Adipocyte (in vitro differentiated cells): ENCODE data around the gene CADM3.

ENCODE experiments used
- DNase-seq: peaks from one replicate; pipeline ENCODE4 v3.0.0-alpha.2; 2015; ENCODE audit warnings: low read depth
- H3K27me3 ChIP-seq: replicated peaks from 2 replicates; pipeline ENCODE4 v1.7.0; 2013; ENCODE audit warnings: mild to moderate bottlenecking, low read length, moderate library complexity; ENCODE audit not compliant: control insufficient read depth, insufficient read depth
- H3K36me3 ChIP-seq: 2 replicates; pipeline ENCODE4 v1.7.0; 2013; ENCODE audit warnings: low read length, mild to moderate bottlenecking, moderate library complexity; ENCODE audit not compliant: control insufficient read depth, insufficient read depth, severe bottlenecking
- H3K4me1 ChIP-seq: 2 replicates; pipeline ENCODE4 v1.7.0; 2013; ENCODE audit warnings: mild to moderate bottlenecking, low read length, moderate library complexity; ENCODE audit not compliant: control insufficient read depth, insufficient read depth
- H3K4me3 ChIP-seq: 2 replicates; pipeline ENCODE4 v1.7.0; 2013; ENCODE audit warnings: mild to moderate bottlenecking, low read length, moderate library complexity
- H3K9ac ChIP-seq: 2 replicates; pipeline ENCODE4 v1.7.0; 2013; ENCODE audit warnings: mild to moderate bottlenecking, low read length, moderate library complexity
- H3K9me3 ChIP-seq: 2 replicates; pipeline ENCODE4 v1.7.0; 2013; ENCODE audit warnings: mild to moderate bottlenecking, low read length, moderate library complexity; ENCODE audit not compliant: control insufficient read depth

Gene CADM3

GRCh38 chr1:159196543-159196942, 25.1 kb downstream of the CADM3 start:
- peaks cover 72% of the 10 kb centered on the region for H3K27me3 ChIP-seq
- no peak for DNase-seq

DNA sequence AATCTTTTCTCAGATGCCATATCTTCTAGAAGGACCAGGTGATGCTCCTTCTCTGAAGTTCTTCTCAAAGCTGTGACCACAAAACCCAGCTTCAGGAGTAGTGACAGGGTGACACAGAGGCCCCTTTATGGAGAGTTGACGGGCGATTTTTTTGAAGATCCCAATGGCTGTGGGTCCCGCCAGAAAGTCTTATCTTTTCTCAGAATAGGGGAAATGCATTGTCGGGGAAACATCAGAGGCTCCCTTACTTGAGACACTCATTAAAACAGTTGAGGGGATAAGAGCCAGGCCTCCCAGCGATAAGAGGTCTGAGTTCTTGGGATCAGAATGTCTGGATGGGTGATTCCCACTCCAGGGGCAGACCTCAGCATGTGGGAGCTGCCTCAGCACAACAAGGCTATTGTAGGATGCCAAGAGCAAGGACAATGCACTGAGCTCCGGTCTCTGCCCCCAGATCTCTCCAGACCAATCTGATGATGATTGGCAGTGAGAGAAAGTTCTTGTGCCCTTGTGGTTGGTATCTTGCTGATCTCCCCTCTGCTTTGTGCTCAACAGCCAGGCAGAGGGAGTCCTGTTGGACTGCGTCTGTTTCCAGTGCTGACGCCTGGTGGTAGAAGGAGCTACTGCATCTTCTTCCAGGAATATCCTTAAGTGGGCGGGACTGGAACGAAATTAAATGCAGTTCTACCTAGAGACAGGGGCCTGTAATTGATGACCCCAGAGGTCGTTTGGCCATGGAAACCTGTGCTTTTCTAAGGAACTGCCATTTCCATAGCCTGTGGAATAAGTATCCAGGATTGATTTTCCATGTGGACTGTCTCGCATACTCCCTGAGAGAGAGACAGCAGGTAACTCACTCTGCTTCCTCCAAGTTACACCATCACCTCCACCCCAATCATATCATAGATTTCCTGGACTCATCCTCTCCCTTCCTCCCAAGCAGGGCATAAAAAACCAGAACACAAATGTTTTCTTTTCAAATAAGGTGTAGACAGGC, 26.4 kb downstream of the CADM3 start:
- Histone ChIP-seq H3K27me3 (peaks cover 63% of the 10 kb centered on the region), H3K9me3 (no peaks in the 10 kb centered on the region), H3K4me3 (no peak overlapping the region), H3K36me3 (peaks cover 9% of the 10 kb centered on the region), H3K9ac (no peak overlapping the region), H3K4me1 (no peaks in the 10 kb centered on the region)
- DNase-seq, result peak; percentile 91

More at GRCh38 chr1:159196543-159196942, 25.1 kb downstream of the CADM3 start:
- H3K9ac ChIP-seq, result no peak overlapping the region
- no peak overlapping the region for H3K4me3 ChIP-seq
- peaks cover 10% of the 10 kb centered on the region for H3K36me3 ChIP-seq
- no peaks in the 10 kb centered on the region for H3K9me3 ChIP-seq
- H3K4me1 ChIP-seq, result no peaks in the 10 kb centered on the region

DNA sequence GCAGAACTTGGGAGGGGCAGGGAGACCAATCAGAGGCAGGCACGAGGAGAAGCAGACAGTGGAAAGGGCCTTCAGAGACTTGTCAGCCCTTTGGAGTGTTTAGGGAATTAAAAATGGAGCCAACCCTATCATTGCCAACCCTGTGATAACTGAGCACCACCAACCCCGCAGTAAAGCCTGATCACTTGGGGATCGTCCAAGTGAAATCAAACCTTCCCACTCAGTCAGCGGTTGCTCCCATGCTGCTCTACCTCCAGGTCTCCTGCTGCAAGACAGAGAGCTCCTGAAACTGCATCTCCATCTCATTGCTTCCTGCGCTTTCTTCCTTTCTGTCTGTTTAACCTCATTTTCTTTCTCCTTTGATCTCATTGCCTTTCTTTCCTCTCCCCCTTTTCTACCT, 28.5 kb downstream of the CADM3 start:
- Histone ChIP-seq H3K4me1 (no peaks in the 10 kb centered on the region), H3K9me3 (no peaks in the 10 kb centered on the region), H3K9ac (no peak overlapping the region), H3K27me3 (peaks cover 67% of the 10 kb centered on the region), H3K4me3 (no peak overlapping the region), H3K36me3 (peaks cover 6% of the 10 kb centered on the region)
- DNase-seq, result no peak

GRCh38 chr1:159200769-159201168, 29.4 kb downstream of the CADM3 start:
- Histone ChIP-seq H3K36me3 (peaks cover 6% of the 10 kb centered on the region), H3K27me3 (peaks cover 62% of the 10 kb centered on the region), H3K4me3 (no peak overlapping the region), H3K4me1 (no peaks in the 10 kb centered on the region), H3K9ac (no peak overlapping the region), H3K9me3 (no peaks in the 10 kb centered on the region)
- DNase-seq, result no peak

DNA sequence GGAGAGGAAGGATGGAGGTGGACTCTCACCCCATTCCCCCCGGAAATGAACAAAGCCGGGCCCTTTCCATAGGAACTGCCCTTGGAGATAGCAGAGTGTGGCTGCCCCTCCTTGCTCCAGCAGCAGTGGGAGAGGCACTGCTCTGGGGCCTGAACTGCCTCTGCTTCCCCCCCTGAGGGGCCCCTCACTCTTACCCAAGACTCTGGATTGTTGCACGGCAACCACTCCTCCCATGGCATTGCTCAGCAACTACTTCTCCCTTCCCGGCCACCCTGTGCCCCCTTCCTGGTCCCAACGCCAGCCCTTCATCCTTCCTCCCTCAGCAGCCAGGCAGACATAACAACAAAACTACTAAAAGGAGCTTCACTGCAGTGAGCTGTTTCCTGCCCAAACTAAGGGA, 30.2 kb downstream of the CADM3 start:
- Histone ChIP-seq H3K36me3 (peaks cover 6% of the 10 kb centered on the region), H3K9me3 (no peaks in the 10 kb centered on the region), H3K4me3 (no peak overlapping the region), H3K4me1 (no peaks in the 10 kb centered on the region), H3K27me3 (peaks cover 54% of the 10 kb centered on the region), H3K9ac (no peak overlapping the region)
- DNase-seq, result peak; percentile 41

- H3K4me1 ChIP-seq, result no peaks in the 10 kb centered on the region
- H3K9me3 ChIP-seq, result no peaks in the 10 kb centered on the region
- H3K9ac ChIP-seq, result no peak overlapping the region
- H3K36me3 ChIP-seq, result peaks cover 6% of the 10 kb centered on the region
- no peak overlapping the region for H3K4me3 ChIP-seq
- H3K27me3 ChIP-seq, result peaks cover 54% of the 10 kb centered on the region
- no peak for DNase-seq
Observed at GRCh38 chr1:159203610-159204009, 32.2 kb downstream of the CADM3 start.

DNA sequence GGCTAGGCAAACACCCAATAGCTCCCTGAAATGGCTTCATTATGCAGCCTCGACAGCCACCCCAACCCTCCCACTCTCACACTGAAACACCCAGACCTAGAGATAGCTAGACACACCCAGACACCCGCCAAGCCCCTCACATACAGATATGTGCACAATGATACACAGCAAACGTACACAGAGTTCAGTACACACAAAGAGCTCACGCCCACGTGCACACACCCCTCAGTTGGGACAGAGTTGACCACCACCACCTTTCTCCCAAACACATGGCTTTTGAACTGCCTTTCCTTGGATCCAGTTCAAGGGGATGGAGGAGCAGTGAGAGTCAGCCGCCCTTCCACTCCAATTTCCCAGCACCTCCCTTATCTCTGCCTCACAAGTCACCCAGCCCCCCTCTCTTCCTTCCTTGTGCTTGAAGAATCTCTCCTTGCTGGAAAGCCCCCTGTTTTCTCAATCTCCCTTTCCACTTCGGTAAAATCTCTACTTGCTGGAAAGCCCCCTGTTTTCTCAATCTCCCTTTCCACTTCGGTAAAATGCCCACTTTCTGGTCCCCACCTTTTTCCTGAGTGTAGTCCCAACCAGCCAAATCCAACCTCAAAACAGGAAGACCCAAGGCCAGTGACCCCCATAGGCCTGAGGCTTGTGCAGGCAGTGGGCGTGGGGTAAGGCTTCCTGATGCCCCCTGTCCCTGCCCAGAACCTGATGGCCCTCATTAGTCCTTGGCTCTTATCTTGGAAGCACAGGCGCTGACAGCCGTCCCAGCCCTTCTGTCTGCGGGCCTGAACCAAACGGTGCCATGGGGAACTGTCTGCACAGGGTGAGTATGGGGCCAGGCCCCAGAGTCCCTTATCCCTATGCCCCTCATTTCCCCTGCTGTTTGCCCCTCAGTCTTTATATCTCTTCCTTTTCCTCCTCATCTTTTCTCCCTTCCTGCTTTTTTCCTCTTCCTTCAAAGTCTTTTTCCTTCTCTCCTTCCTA, 33.0 kb downstream of the CADM3 start, which contains the start of gene ACKR1:
Gene ACKR1 (plus strand): TSS at position 715 of the 981 bp plus-strand sequence. CDS start 85 bp downstream, at position 800.
- Histone ChIP-seq H3K4me3 (no peak within 1 kb of the TSS), H3K9ac (no peak within 1 kb of the TSS), H3K4me1 (no peaks in the 10 kb centered on the region), H3K36me3 (peaks cover 6% of the 10 kb centered on the region), H3K27me3 (peaks cover 58% of the 10 kb centered on the region), H3K9me3 (no peaks in the 10 kb centered on the region)
- no peak for DNase-seq

DNA sequence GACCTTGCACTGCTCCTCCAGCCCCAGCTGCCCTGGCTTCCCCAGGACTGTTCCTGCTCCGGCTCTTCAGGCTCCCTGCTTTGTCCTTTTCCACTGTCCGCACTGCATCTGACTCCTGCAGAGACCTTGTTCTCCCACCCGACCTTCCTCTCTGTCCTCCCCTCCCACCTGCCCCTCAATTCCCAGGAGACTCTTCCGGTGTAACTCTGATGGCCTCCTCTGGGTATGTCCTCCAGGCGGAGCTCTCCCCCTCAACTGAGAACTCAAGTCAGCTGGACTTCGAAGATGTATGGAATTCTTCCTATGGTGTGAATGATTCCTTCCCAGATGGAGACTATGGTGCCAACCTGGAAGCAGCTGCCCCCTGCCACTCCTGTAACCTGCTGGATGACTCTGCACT, 33.8 kb downstream of the CADM3 start:
- H3K9ac ChIP-seq, result no peak overlapping the region
- no peaks in the 10 kb centered on the region for H3K4me1 ChIP-seq
- no peak overlapping the region for H3K4me3 ChIP-seq
- no peak for DNase-seq
- no peaks in the 10 kb centered on the region for H3K9me3 ChIP-seq
- H3K27me3 ChIP-seq, result peaks cover 51% of the 10 kb centered on the region
- peaks cover 2% of the 10 kb centered on the region for H3K36me3 ChIP-seq

- peaks cover 55% of the 10 kb centered on the region for H3K27me3 ChIP-seq
- H3K36me3 ChIP-seq, result no peaks in the 10 kb centered on the region
- H3K9ac ChIP-seq, result no peak overlapping the region
- no peak overlapping the region for H3K4me3 ChIP-seq
- no peak for DNase-seq
- no peaks in the 10 kb centered on the region for H3K9me3 ChIP-seq
- no peaks in the 10 kb centered on the region for H3K4me1 ChIP-seq
Observed at GRCh38 chr1:159206110-159206509, 34.7 kb downstream of the CADM3 start.

- H3K9me3 ChIP-seq, result no peaks in the 10 kb centered on the region
Observed at GRCh38 chr1:159207080-159207479, 35.7 kb downstream of the CADM3 start.

DNA sequence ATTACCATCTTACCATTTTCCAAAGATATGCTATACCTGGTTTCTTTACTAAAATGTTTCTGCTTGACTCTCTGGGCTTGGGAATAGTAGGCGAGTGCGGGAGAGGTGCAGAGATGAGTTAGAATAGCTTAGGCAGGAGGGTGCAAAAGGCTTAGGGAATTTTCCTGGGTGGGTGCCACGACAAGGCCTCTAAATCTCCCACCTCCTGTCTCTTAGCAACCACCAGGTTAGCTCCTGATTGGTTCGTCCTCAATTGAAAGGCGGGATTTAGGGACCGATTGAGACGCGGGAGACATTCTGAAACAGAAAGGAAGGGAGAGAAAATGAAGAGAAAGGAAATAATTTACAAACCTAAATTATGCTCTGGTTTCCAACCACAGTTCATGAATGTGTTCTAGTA, 36.4 kb downstream of the CADM3 start:
- H3K9me3 ChIP-seq, result no peaks in the 10 kb centered on the region
- peaks cover 59% of the 10 kb centered on the region for H3K27me3 ChIP-seq
- H3K4me3 ChIP-seq, result no peak overlapping the region
- H3K9ac ChIP-seq, result no peak overlapping the region
- H3K4me1 ChIP-seq, result no peaks in the 10 kb centered on the region
- no peaks in the 10 kb centered on the region for H3K36me3 ChIP-seq
- no peak for DNase-seq

More at GRCh38 chr1:159207080-159207479, 35.7 kb downstream of the CADM3 start:
- Histone ChIP-seq H3K4me3 (no peak overlapping the region), H3K4me1 (no peaks in the 10 kb centered on the region), H3K36me3 (no peaks in the 10 kb centered on the region), H3K9ac (no peak overlapping the region), H3K27me3 (peaks cover 57% of the 10 kb centered on the region)
- DNase-seq, result no peak
